Activated CD8-positive, alpha-beta T cell treated with anti-CD3 and anti-CD28 coated beads, Interleukin-2, amount 10 ng/mL, durations not matched to agents 7 days and 5 days (primary cell): ENCODE data around the gene MFAP3L. TPM values are rescaled to one million over a fixed set of nuclear protein-coding genes. Genes with fewer than 3 reads are reported as not detected.
"Not testable (repeated sequence)": the region's sequence is repeated elsewhere in the genome, so short reads cannot be mapped to it uniquely, and the experiment has no call there.

Experiments
- ATAC-seq: fragments of 150-1000 bp; cut with Tn5 transposase; one replicate; pipeline ENCODE4 v1.10.0; 2021; ENCODE audit warnings: moderate library complexity
- CTCF ChIA-PET: fragments of 350-600 bp; sonication (Branson Sonifier 250); formaldehyde crosslinking; loops from one replicate; lab custom pipeline; 2021; ENCODE audit warnings: antibody characterized with exemption; lab: Charles Lee
- POLR2A ChIA-PET: fragments of 350-600 bp; sonication (Branson Sonifier 250); formaldehyde crosslinking; loops from one replicate; lab custom pipeline; 2021; ENCODE audit warnings: antibody characterized with exemption; lab: Charles Lee
- DNase-seq: peaks from one replicate; pipeline ENCODE4 v3.0.0-alpha.2; 2020
- H3K27ac Mint-ChIP-seq: one replicate; pipeline ENCODE4 v1.8.0; 2021; ENCODE audit warnings: mild to moderate bottlenecking, mixed read lengths
- H3K27me3 Mint-ChIP-seq: one replicate; pipeline ENCODE4 v1.8.0; 2021; ENCODE audit warnings: low read depth, mixed read lengths
- H3K36me3 Mint-ChIP-seq: one replicate; pipeline ENCODE4 v1.8.0; 2021; ENCODE audit warnings: low read depth, mixed read lengths
- H3K4me1 Mint-ChIP-seq: one replicate; pipeline ENCODE4 v1.8.0; 2021; ENCODE audit warnings: low read depth, mixed read lengths
- H3K4me3 Mint-ChIP-seq: one replicate; pipeline ENCODE4 v1.8.0; 2021; ENCODE audit warnings: mild to moderate bottlenecking, mixed read lengths
- H3K9me3 Mint-ChIP-seq: one replicate; pipeline ENCODE4 v1.8.0; 2022; ENCODE audit warnings: mixed read lengths; ENCODE audit not compliant: insufficient read depth
- total RNA-seq, 2 experiments: library from RNA; stranded (reverse); gene quantifications; one replicate each; pipeline ENCODE4 v1.2.3, GENCODE V29; 2021

MFAP3L gene
- total RNA-seq, 2 experiments from 2014 or later, result 0.03 to 0.32 TPM

GRCh38 chr4:169952236-169953002 lies 73.8 kb downstream of the MFAP3L start:
- DNase-seq (no peak), ATAC-seq (no peak)
- H3K9me3 Mint-ChIP-seq, result no peaks in the 10 kb centered on the region
- peaks cover 2% of the 10 kb centered on the region for H3K27me3 Mint-ChIP-seq
- CTCF ChIA-PET, result no interaction called here
- no peaks in the 10 kb centered on the region for H3K4me1 Mint-ChIP-seq
- H3K4me3 Mint-ChIP-seq, result no peak overlapping the region
- H3K36me3 Mint-ChIP-seq, result no peaks in the 10 kb centered on the region
- POLR2A ChIA-PET, result no interaction called here
- H3K27ac Mint-ChIP-seq, result no peak overlapping the region

- H3K27me3 Mint-ChIP-seq, result peaks cover 2% of the 10 kb centered on the region
- no peak for ATAC-seq
- H3K4me3 Mint-ChIP-seq, result no peak overlapping the region
- H3K4me1 Mint-ChIP-seq, result no peaks in the 10 kb centered on the region
- DNase-seq, result no peak
- H3K27ac Mint-ChIP-seq, result no peak overlapping the region
- H3K36me3 Mint-ChIP-seq, result no peaks in the 10 kb centered on the region
- POLR2A ChIA-PET, result no interaction called here
- CTCF ChIA-PET, result no interaction called here
- H3K9me3 Mint-ChIP-seq, result no peaks in the 10 kb centered on the region
Measured at GRCh38 chr4:169948271-169948670, 77.9 kb downstream of the MFAP3L start.

GRCh38 chr4:169945636-169946035 lies 80.6 kb downstream of the MFAP3L start:
- H3K4me1 Mint-ChIP-seq, result no peaks in the 10 kb centered on the region
- ChIA-PET CTCF (no interaction called here), POLR2A (no interaction called here)
- ATAC-seq (no peak), DNase-seq (no peak)
- no peak overlapping the region for H3K4me3 Mint-ChIP-seq
- H3K27ac Mint-ChIP-seq, result no peak overlapping the region
- peaks cover 2% of the 10 kb centered on the region for H3K27me3 Mint-ChIP-seq
- H3K36me3 Mint-ChIP-seq, result no peaks in the 10 kb centered on the region
- H3K9me3 Mint-ChIP-seq, result no peaks in the 10 kb centered on the region

- CTCF ChIA-PET, H3K4me3 Mint-ChIP-seq, POLR2A ChIA-PET, DNase-seq, H3K27me3 Mint-ChIP-seq, H3K36me3 Mint-ChIP-seq, H3K4me1 Mint-ChIP-seq, H3K27ac Mint-ChIP-seq, H3K9me3 Mint-ChIP-seq, ATAC-seq: not testable (repeated sequence)
Measured at GRCh38 chr4:169943601-169944000, 82.6 kb downstream of the MFAP3L start.

- Mint-ChIP-seq H3K9me3 (no peaks in the 10 kb centered on the region), H3K4me3 (no peak overlapping the region), H3K36me3 (no peaks in the 10 kb centered on the region), H3K27me3 (no peaks in the 10 kb centered on the region), H3K27ac (no peak overlapping the region), H3K4me1 (no peaks in the 10 kb centered on the region)
- ChIA-PET POLR2A (no interaction called here), CTCF (no interaction called here)
- DNase-seq, result no peak
- no peak for ATAC-seq
Measured at GRCh38 chr4:169941141-169941540, 85.1 kb downstream of the MFAP3L start.

GRCh38 chr4:169940460-169940859 lies 85.7 kb downstream of the MFAP3L start:
- H3K9me3 Mint-ChIP-seq, result no peaks in the 10 kb centered on the region
- DNase-seq (no peak), ATAC-seq (no peak)
- no peak overlapping the region for H3K27ac Mint-ChIP-seq
- CTCF ChIA-PET, result no interaction called here
- no peaks in the 10 kb centered on the region for H3K27me3 Mint-ChIP-seq
- no peak overlapping the region for H3K4me3 Mint-ChIP-seq
- no peaks in the 10 kb centered on the region for H3K4me1 Mint-ChIP-seq
- H3K36me3 Mint-ChIP-seq, result no peaks in the 10 kb centered on the region
- POLR2A ChIA-PET, result no interaction called here

Other genes starting within 250 kb of the MFAP3L start
- not detected for gene AADAT, start 63.6 kb upstream of the MFAP3L start, total RNA-seq